Measurements from ENCODE around the gene HERC4.

Gene HERC4

DNA sequence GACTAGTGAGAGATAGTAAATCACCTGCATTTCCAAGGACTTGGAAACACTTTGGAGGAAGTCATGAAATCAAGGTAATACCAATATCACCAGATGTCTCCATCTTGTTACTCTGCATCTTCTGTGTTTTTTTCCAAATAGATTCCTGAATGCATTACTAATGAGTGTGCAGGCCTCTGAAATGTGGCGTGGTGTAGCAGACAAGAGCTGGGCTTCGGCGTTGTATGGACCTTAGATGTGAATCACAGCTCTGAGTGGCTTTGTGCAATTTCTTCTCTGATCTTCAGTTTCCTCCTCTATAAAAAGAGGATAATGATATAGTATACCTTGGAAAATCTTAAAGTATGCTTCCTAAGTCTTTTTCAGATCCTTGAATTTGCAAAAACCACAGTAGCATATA, 24.7 kb upstream of the HERC4 start:
- Mint-ChIP-seq H3K27ac (no peak overlapping the region), H3K27me3 (ENCODE audit: low read depth, poor library complexity) (peaks cover 4% of the 10 kb centered on the region), H3K4me3 (no peak overlapping the region), H3K36me3 (ENCODE audit: low read depth) (no peaks in the 10 kb centered on the region), H3K4me1 (no peaks in the 10 kb centered on the region), H3K9me3 (no peaks in the 10 kb centered on the region)
- TF ChIP-seq, protein P1, sequence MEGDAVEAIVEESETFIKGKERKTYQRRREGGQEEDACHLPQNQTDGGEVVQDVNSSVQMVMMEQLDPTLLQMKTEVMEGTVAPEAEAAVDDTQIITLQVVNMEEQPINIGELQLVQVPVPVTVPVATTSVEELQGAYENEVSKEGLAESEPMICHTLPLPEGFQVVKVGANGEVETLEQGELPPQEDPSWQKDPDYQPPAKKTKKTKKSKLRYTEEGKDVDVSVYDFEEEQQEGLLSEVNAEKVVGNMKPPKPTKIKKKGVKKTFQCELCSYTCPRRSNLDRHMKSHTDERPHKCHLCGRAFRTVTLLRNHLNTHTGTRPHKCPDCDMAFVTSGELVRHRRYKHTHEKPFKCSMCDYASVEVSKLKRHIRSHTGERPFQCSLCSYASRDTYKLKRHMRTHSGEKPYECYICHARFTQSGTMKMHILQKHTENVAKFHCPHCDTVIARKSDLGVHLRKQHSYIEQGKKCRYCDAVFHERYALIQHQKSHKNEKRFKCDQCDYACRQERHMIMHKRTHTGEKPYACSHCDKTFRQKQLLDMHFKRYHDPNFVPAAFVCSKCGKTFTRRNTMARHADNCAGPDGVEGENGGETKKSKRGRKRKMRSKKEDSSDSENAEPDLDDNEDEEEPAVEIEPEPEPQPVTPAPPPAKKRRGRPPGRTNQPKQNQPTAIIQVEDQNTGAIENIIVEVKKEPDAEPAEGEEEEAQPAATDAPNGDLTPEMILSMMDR (IDR thresholded peaks at IDR 0.05), result no peak
- no peak for DNase-seq

DNA sequence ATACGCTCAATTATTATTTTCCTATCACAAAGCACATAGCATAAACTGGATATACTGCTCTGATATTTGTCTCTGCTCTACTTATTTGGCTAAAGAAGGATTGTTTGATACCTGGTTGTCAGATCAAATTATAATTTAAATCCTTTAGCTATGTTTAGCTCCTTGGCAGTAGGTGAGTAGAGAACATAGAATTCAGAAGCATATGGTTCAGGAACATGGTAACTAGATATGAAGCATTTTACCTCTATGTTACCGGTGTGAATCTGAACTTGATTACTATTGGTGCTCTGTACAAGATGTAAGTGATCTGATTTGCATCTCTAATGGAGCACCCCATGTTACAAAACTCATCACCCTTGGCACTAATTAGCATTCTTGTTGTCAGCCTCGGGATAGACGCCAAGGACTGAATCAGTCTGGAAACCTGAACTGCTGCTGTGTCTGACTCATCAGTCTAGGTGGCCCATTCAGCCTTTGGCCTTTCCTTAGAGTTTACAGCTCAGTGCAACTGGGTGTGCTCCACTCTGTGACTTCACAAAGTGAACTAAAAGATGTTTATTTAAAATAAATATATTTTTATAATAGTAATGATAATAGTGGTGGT, 21.9 kb upstream of the HERC4 start:
- H3K36me3 Mint-ChIP-seq (ENCODE audit: low read depth), result no peaks in the 10 kb centered on the region
- no peak overlapping the region for H3K4me3 Mint-ChIP-seq
- no peaks in the 10 kb centered on the region for H3K4me1 Mint-ChIP-seq
- TF ChIP-seq, protein P1 (IDR thresholded peaks at IDR 0.05), result no peak
- H3K9me3 Mint-ChIP-seq, result no peaks in the 10 kb centered on the region
- no peak for DNase-seq
- no peak overlapping the region for H3K27ac Mint-ChIP-seq
- H3K27me3 Mint-ChIP-seq (ENCODE audit: low read depth, poor library complexity), result peaks cover 4% of the 10 kb centered on the region

DNA sequence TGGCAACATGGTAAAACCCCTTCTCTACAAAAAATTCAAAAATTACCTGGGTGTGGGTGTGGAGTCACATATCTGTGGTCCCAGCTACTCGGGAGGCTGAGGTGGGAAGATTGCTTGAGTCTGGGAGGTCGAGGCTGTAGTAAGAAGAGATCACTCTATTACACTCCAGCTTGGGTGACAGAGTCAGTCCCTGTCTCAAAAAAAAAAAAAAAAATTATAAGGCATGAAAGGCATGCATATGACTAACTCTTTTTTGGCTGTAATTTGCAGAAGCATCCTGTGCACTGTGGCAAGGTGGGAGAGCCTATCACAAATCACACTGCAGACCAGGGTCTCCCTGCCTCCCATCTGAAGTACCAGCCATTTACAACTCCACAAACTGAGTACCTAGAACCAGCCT, 20.1 kb upstream of the HERC4 start:
- no peak for DNase-seq
- TF ChIP-seq, protein P1 (IDR thresholded peaks at IDR 0.05), result no peak
- no peaks in the 10 kb centered on the region for H3K9me3 Mint-ChIP-seq
- no peaks in the 10 kb centered on the region for H3K4me1 Mint-ChIP-seq
- no peaks in the 10 kb centered on the region for H3K36me3 Mint-ChIP-seq (ENCODE audit: low read depth)
- H3K27ac Mint-ChIP-seq, result no peak overlapping the region
- H3K4me3 Mint-ChIP-seq, result no peak overlapping the region
- no peaks in the 10 kb centered on the region for H3K27me3 Mint-ChIP-seq (ENCODE audit: low read depth, poor library complexity)

DNA sequence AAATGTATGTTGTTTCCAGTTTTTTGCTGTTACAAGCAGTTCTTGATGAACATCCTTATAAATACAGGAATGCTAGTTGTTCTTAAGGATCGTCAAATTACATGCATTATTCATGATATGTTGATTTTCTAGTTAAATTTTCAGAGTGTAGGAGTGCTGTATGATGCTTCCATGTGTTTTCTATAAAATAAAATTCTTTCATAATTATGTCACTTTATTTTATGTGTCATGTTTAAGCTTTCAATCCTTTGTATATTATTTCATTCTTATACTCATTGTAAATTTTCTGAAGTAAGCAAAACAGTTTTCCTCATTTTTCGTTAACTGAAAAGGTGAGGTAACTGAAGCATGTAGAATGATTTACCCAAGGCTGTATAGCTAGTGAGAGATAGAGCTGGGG, 17.4 kb upstream of the HERC4 start:
- Mint-ChIP-seq H3K27me3 (ENCODE audit: low read depth, poor library complexity) (peaks cover 3% of the 10 kb centered on the region), H3K4me1 (no peaks in the 10 kb centered on the region), H3K4me3 (no peak overlapping the region), H3K9me3 (no peaks in the 10 kb centered on the region), H3K27ac (no peak overlapping the region), H3K36me3 (ENCODE audit: low read depth) (no peaks in the 10 kb centered on the region)
- no peak for DNase-seq
- TF ChIP-seq, protein P1 (IDR thresholded peaks at IDR 0.05), result no peak

DNA sequence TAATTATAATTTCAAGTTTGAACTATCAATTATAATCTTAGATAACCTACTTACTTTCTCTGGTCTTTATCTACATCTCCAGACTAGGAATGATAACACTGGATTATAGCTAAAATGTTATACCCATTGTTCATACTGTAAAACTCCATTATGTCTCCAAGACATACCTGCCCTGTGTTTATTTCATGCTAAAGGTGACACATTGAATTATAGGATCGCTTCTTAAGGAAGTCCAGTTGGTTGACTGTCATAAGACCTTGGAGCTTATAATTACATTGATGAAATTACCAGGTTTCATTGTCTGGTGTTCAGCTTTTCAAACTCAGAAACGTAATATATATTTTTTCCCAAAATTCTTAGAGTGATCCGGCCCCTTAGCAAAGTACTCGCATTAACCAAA, 15.5 kb upstream of the HERC4 start:
- Mint-ChIP-seq H3K4me3 (no peak overlapping the region), H3K27ac (no peak overlapping the region), H3K4me1 (peaks cover 5% of the 10 kb centered on the region), H3K36me3 (ENCODE audit: low read depth) (no peaks in the 10 kb centered on the region), H3K27me3 (ENCODE audit: low read depth, poor library complexity) (peaks cover 3% of the 10 kb centered on the region), H3K9me3 (no peaks in the 10 kb centered on the region)
- TF ChIP-seq, protein P1 (IDR thresholded peaks at IDR 0.05), result no peak
- DNase-seq, result no peak

DNA sequence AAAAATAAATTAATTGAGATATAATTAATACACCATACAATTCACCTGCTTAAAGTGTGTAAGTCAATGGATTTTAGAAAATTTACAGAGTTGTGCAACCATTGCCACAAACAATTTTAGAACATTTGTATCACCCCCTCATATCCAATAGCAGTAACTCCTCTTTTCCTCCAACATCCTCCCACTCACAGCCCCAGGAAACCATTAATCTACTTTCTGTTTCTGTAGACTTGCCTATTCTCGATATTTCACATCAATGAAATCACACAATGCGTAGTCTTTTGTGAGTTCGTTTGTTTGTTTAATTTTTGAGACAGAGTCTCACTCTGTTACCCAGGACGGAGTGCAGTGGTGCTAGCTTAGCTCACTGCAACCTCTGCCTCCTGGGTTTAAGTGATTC, 13.7 kb upstream of the HERC4 start:
- Mint-ChIP-seq H3K4me3 (no peak overlapping the region), H3K27me3 (ENCODE audit: low read depth, poor library complexity) (peaks cover 3% of the 10 kb centered on the region), H3K36me3 (ENCODE audit: low read depth) (no peaks in the 10 kb centered on the region), H3K27ac (no peak overlapping the region), H3K4me1 (peaks cover 5% of the 10 kb centered on the region), H3K9me3 (no peaks in the 10 kb centered on the region)
- TF ChIP-seq, protein P1 (IDR thresholded peaks at IDR 0.05), result no peak
- DNase-seq, result no peak

Data from nephron progenitor cell (in vitro differentiated cells).